ENCODE results near the gene TTBK1. TPM values are rescaled to one million over a fixed set of nuclear protein-coding genes. Genes with fewer than 3 reads are reported as not detected.

Gene TTBK1
- total RNA-seq, 1 experiment from 2014 or later, result 0.68 TPM

- TF ChIP-seq ZNF121 (CRISPR knock-in tag; IDR thresholded peaks at IDR 0.05), result no peak
- Mint-ChIP-seq H3K4me3 (0 out of 2 replicates have a peak overlapping the region, but pooled peaks have one; percentile 40), H3K27ac (no peak overlapping the region), H3K4me1 (peaks cover 7% of the 10 kb centered on the region), H3K36me3 (no peaks in the 10 kb centered on the region), H3K9me3 (no peaks in the 10 kb centered on the region), H3K27me3 (ENCODE audit: low read depth) (peaks cover 21% of the 10 kb centered on the region)
- POLR2A ChIA-PET, result interaction anchor here (0.7 to 1.9 kb wide), 5 partner anchors 10 to 211 kb away, joined by 3 to 8 read pairs (median 6); partner anchors contain the start of genes CRIP3, CUL9, DLK2 and PTK7
- CTCF ChIA-PET, result interaction anchor here (0.5 to 3.7 kb wide), 35 partner anchors 9 to 715 kb away, joined by 3 to 53 read pairs (median 4); partner anchors contain the start of genes CRIP3, DNPH1, KLHDC3 and SLC22A7
- no peak for DNase-seq (ENCODE audit: low spot score)
- ATAC-seq, result peak; percentile 59
Measured at GRCh38 chr6:43286980-43287716, 43.9 kb downstream of the TTBK1 start.

- ATAC-seq (no peak), DNase-seq (ENCODE audit: low spot score) (no peak)
- peaks cover 21% of the 10 kb centered on the region for H3K27me3 Mint-ChIP-seq (ENCODE audit: low read depth)
- H3K36me3 Mint-ChIP-seq, result no peaks in the 10 kb centered on the region
- H3K4me3 Mint-ChIP-seq, result no peak overlapping the region
- CTCF ChIA-PET, result interaction anchor here (0.5 to 3.7 kb wide), 35 partner anchors 9 to 716 kb away, joined by 3 to 53 read pairs (median 4); partner anchors contain the start of genes CRIP3, DNPH1, KLHDC3 and SLC22A7
- H3K9me3 Mint-ChIP-seq, result no peaks in the 10 kb centered on the region
- POLR2A ChIA-PET, result interaction anchor here (0.7 to 1.9 kb wide), 4 partner anchors 9 to 212 kb away, joined by 3 to 8 read pairs (median 5); partner anchors contain the start of genes CRIP3, DLK2, PTK7 and SLC22A7
- TF ChIP-seq NFE2L1 (CRISPR knock-in tag; IDR thresholded peaks at IDR 0.05), result no peak
- no peak for TF ChIP-seq HMGA2 (CRISPR knock-in tag; IDR thresholded peaks at IDR 0.05)
- TF ChIP-seq NR2C2 (CRISPR knock-in tag; IDR thresholded peaks at IDR 0.05), result no peak
- no peak for TF ChIP-seq ATF6 (CRISPR knock-in tag; IDR thresholded peaks at IDR 0.05)
- no peak for TF ChIP-seq RELA (CRISPR knock-in tag; IDR thresholded peaks at IDR 0.05; ENCODE audit: borderline replicate concordance)
- no peak for TF ChIP-seq AFF4 (CRISPR knock-in tag; IDR thresholded peaks at IDR 0.05; ENCODE audit: borderline replicate concordance)
- TF ChIP-seq JUN (CRISPR knock-in tag; IDR thresholded peaks at IDR 0.05), result no peak
- no peak for TF ChIP-seq OVOL2 (CRISPR knock-in tag; IDR thresholded peaks at IDR 0.05; ENCODE audit: borderline replicate concordance)
- TF ChIP-seq GTF2I (CRISPR knock-in tag; conservative IDR thresholded peaks at IDR 0.05), result no peak
- TF ChIP-seq MXD4 (CRISPR knock-in tag; IDR thresholded peaks at IDR 0.05; ENCODE audit: borderline replicate concordance), result no peak
- no peak for TF ChIP-seq ZNF416 (CRISPR knock-in tag; IDR thresholded peaks at IDR 0.05)
- TF ChIP-seq USF1 (CRISPR knock-in tag; IDR thresholded peaks at IDR 0.05), result no peak
- no peak for TF ChIP-seq ESRRA (CRISPR knock-in tag; IDR thresholded peaks at IDR 0.05; ENCODE audit: borderline replicate concordance)
- no peak for TF ChIP-seq ZNF423 (CRISPR knock-in tag; IDR thresholded peaks at IDR 0.05)
- TF ChIP-seq SP1 (CRISPR knock-in tag; conservative IDR thresholded peaks at IDR 0.05), result no peak
- TF ChIP-seq ZNF232 (CRISPR knock-in tag; IDR thresholded peaks at IDR 0.05), result no peak
- TF ChIP-seq MLX (CRISPR knock-in tag; IDR thresholded peaks at IDR 0.05), result no peak
- no peak for TF ChIP-seq PREB (CRISPR knock-in tag; IDR thresholded peaks at IDR 0.05; ENCODE audit: borderline replicate concordance)
- TF ChIP-seq CREM (CRISPR knock-in tag; IDR thresholded peaks at IDR 0.05), result no peak
- H3K4me1 Mint-ChIP-seq, result peaks cover 7% of the 10 kb centered on the region
- H3K27ac Mint-ChIP-seq, result no peak overlapping the region
Measured at GRCh38 chr6:43287717-43288679, 44.7 kb downstream of the TTBK1 start.

Measured in WTC11 (cell line).